ENCODE data around the gene POLK.

The POLK gene

GRCh38 chr5:75611311-75612225 lies 99.9 kb downstream of the POLK start, which contains the start of gene ANKDD1B:
Gene ANKDD1B (plus strand): TSS chr5:75611453. CDS start chr5:75611635, 182 bp downstream.
- no peak for DNase-seq

- no peak for DNase-seq
Measured at GRCh38 chr5:75612226-75612569, 100.5 kb downstream of the POLK start.

GRCh38 chr5:75612901-75613300 lies 101.2 kb downstream of the POLK start:
- no peak for DNase-seq

GRCh38 chr5:75614176-75614575 lies 102.5 kb downstream of the POLK start:
- no peak for DNase-seq

- DNase-seq, result no peak
Measured at GRCh38 chr5:75616371-75616881, 104.7 kb downstream of the POLK start.

GRCh38 chr5:75616971-75617621 lies 105.4 kb downstream of the POLK start:
- DNase-seq, result no peak

GRCh38 chr5:75617736-75618352 lies 106.2 kb downstream of the POLK start:
- no peak for DNase-seq

- DNase-seq, result no peak
Measured at GRCh38 chr5:75620184-75620959, 108.7 kb downstream of the POLK start.

GRCh38 chr5:75622564-75622963 lies 110.9 kb downstream of the POLK start:
- DNase-seq, result no peak

GRCh38 chr5:75623846-75624245 lies 112.2 kb downstream of the POLK start:
- DNase-seq, result no peak

- no peak for DNase-seq
Measured at GRCh38 chr5:75626959-75627358, 115.3 kb downstream of the POLK start.

GRCh38 chr5:75627801-75628200 lies 116.1 kb downstream of the POLK start:
- no peak for DNase-seq

GRCh38 chr5:75630875-75631274 lies 119.2 kb downstream of the POLK start:
- no peak for DNase-seq

- no peak for DNase-seq
Measured at GRCh38 chr5:75632321-75632720, 120.6 kb downstream of the POLK start.

- no peak for DNase-seq
Measured at GRCh38 chr5:75637949-75638348, 126.3 kb downstream of the POLK start.

GRCh38 chr5:75639535-75640311 lies 128.0 kb downstream of the POLK start:
- no peak for DNase-seq

- no peak for DNase-seq
Measured at GRCh38 chr5:75640395-75640794, 128.7 kb downstream of the POLK start.

GRCh38 chr5:75640826-75641225 lies 129.1 kb downstream of the POLK start:
- DNase-seq, result no peak

- no peak for DNase-seq
Measured at GRCh38 chr5:75648712-75649111, 137.0 kb downstream of the POLK start.

Data from NCI-H345 (cell line).